GM12878 (cell line): ENCODE measurements around the gene SMARCB1. TPM values are rescaled to one million over a fixed set of nuclear protein-coding genes. Genes with fewer than 3 reads are reported as not detected.
A peak's percentile ranks its signal among the peaks of the same experiment; 100 is the strongest.

ENCODE experiments used
- BACH1 ChIP-seq: fragments of 450-650 bp; IDR thresholded peaks from 2 replicates; pipeline ENCODE4 v1.6.1; 2017; ENCODE audit warnings: mild to moderate bottlenecking, borderline replicate concordance
- BCLAF1 ChIP-seq: fragments of 450-650 bp; IDR thresholded peaks from 2 replicates; pipeline ENCODE4 v1.6.1; 2017; ENCODE audit warnings: antibody characterized with exemption, mild to moderate bottlenecking, moderate library complexity
- CUX1 ChIP-seq: IDR thresholded peaks from 2 replicates; pipeline ENCODE4 v1.6.1; 2012; ENCODE audit warnings: improper control_type of control experiment, low read depth, low read length; ENCODE audit not compliant: insufficient replicate concordance
- IKZF1 ChIP-seq: fragments of 450-650 bp; conservative IDR thresholded peaks from 2 replicates; pipeline ENCODE4 v1.6.1; 2017; ENCODE audit warnings: antibody characterized with exemption, mild to moderate bottlenecking
- IRF5 ChIP-seq: fragments of 450-650 bp; IDR thresholded peaks from 2 replicates; pipeline ENCODE4 v1.6.1; 2017; ENCODE audit warnings: borderline replicate concordance
- KLF5 ChIP-seq: fragments of 450-650 bp; IDR thresholded peaks from 2 replicates; pipeline ENCODE4 v1.6.1; 2014; ENCODE audit warnings: mild to moderate bottlenecking; ENCODE audit not compliant: partially characterized antibody
- LARP7 ChIP-seq: fragments of 450-650 bp; IDR thresholded peaks from 2 replicates; pipeline ENCODE4 v1.6.1; 2017; ENCODE audit warnings: mild to moderate bottlenecking
- MEF2A ChIP-seq: IDR thresholded peaks from 2 replicates; pipeline ENCODE4 v1.6.1; 2011; ENCODE audit warnings: low read depth, mild to moderate bottlenecking, low read length, moderate library complexity; ENCODE audit not compliant: insufficient read depth
- POLR2AphosphoS5 ChIP-seq: IDR thresholded peaks from 2 replicates; pipeline ENCODE4 v1.6.1; 2011; ENCODE audit warnings: mild to moderate bottlenecking, low read length, inconsistent platforms
- RAD21 ChIP-seq: IDR thresholded peaks from 2 replicates; pipeline ENCODE4 v1.6.1; 2011; ENCODE audit warnings: mild to moderate bottlenecking, low read depth, low read length, moderate library complexity; ENCODE audit not compliant: insufficient read depth
- RELA ChIP-seq: fragments of 450-650 bp; IDR thresholded peaks from 2 replicates; pipeline ENCODE4 v1.8.0; 2014; ENCODE audit warnings: borderline replicate concordance; ENCODE audit not compliant: partially characterized antibody
- RFX5 ChIP-seq: IDR thresholded peaks from 2 replicates; pipeline ENCODE4 v1.6.1; 2011; ENCODE audit warnings: low read depth, low read length, improper control_type of control experiment
- SMAD5 ChIP-seq: IDR thresholded peaks from 2 replicates; pipeline ENCODE4 v1.6.1; 2016; ENCODE audit warnings: antibody characterized with exemption, low read depth
- ZNF687 ChIP-seq: fragments of 450-650 bp; IDR thresholded peaks from 2 replicates; pipeline ENCODE4 v1.6.1; 2017; ENCODE audit warnings: mild to moderate bottlenecking, moderate library complexity
- polyA plus RNA-seq, 11 experiments: library from polyadenylated mRNA; depleted of rRNA in 4 of 11; unstranded in 6 of 11; stranded (reverse) in 5 of 11; fragments of >200 nt; fragmentation: Nextera tagmentation in 4 of 11; fragmentation: Illumina TruSeq in 1 of 11; extraction: Ambion mirVana in 4 of 11; extraction: Trizol in 1 of 11; gene quantifications; 1 replicate in 1 of 11; 2 replicates in 10 of 11; pipeline versions ENCODE4 v1.2.1 to v1.2.3, GENCODE V29; 2011 to 2016; ENCODE audit warnings: inconsistent platforms in 2 of 11, missing spikeins in 2 of 11, low read depth in 1 of 11
- total RNA-seq, 4 experiments: library from RNA; depleted of rRNA in 3 of 4; stranded (reverse); fragments of >200 nt in 3 of 4; fragmentation: Illumina TruSeq in 1 of 4; extraction: Trizol in 1 of 4; gene quantifications; 2 replicates each; pipeline versions ENCODE4 v1.2.1 to v1.2.3, GENCODE V29; 2013 to 2021

SMARCB1 gene
- total and polyA plus RNA-seq, 10 of the 15 experiments (the other 5 are each of a cell fraction or from before 2014, with no cell fraction given), result 9.1 to 215 (median 183) TPM

DNA sequence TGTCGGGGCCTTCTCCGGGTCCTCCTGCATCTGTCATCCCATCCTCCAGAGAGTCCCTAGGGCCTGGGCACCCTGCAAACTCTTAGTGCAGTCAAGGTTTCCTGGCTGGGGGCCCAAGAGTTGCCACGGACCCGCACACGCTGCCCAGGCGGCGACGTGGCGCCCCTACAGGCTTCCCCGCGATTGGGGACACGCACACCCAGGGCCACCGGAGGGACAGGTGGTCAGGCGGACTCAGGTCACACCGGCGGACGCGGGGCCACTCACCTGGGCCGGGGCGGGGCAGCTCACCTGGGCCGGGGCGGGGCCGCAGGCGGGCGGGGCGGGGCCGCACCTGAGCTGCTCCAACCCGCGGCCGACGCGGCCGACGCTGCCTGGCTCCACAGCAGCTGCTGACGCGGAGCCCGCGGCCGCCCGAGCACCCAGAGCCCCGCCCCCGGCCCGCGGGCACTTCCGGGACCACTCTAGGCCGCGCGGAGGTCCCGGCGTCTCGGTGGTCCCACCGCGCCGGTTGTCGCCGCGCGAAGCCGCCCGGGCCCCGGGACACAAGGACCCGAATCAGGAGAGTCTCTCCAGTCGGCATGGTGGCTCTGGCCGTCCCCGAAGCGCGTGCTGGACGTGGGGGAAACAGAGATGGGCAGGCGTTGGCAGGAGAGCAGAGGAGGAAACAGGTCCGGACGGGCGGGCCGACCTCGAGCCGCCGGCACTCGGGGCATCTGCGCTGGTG lies 35.9 kb upstream of the SMARCB1 start, which contains the start of gene ZNF70 (continued):
- TF ChIP-seq BCLAF1, result no peak
- TF ChIP-seq POLR2AphosphoS5, result peak; percentile 55; the same call in 1 of the 2 replicates
- 0 out of 2 replicates have a peak, but pooled peaks have one; percentile 30 for TF ChIP-seq BACH1
- no peak for TF ChIP-seq IRF5
- no peak for TF ChIP-seq RELA
- TF ChIP-seq RAD21, result peak; percentile 18; the same call in 1 of the 2 replicates
- TF ChIP-seq RFX5, result peak; percentile 88
- TF ChIP-seq KLF5, result no peak
- peak; percentile 41 for TF ChIP-seq SMAD5
- TF ChIP-seq MEF2A, result no peak
- TF ChIP-seq IKZF1, result peak; percentile 67
- no peak for TF ChIP-seq CUX1
- TF ChIP-seq LARP7, result peak; percentile 74
- TF ChIP-seq ZNF687, result peak; percentile 49; the same call in 1 of the 2 replicates
- TF ChIP-seq, all 136 proteins: peak for 29
